IPS-18a (cell line): ENCODE measurements around the gene BCL7B.
"Not testable (repeated sequence)": the region's sequence is repeated elsewhere in the genome, so short reads cannot be mapped to it uniquely, and the experiment has no call there.

Experiments
- H3K27ac ChIP-seq: one replicate; pipeline ENCODE4 v1.5.1; 2013; ENCODE audit warnings: low read length
- H3K27me3 ChIP-seq: one replicate; pipeline ENCODE4 v1.6.1; 2013; ENCODE audit warnings: mild to moderate bottlenecking, low read length; ENCODE audit not compliant: control insufficient read depth, insufficient read depth
- H3K36me3 ChIP-seq: one replicate; pipeline ENCODE4 v1.6.1; 2013; ENCODE audit warnings: low read depth, low read length; ENCODE audit not compliant: control insufficient read depth
- H3K4me1 ChIP-seq: one replicate; pipeline ENCODE4 v1.6.1; 2013; ENCODE audit warnings: low read depth, low read length; ENCODE audit not compliant: control insufficient read depth
- H3K4me3 ChIP-seq: one replicate; pipeline ENCODE4 v1.5.1; 2013; ENCODE audit warnings: low read length
- H3K9ac ChIP-seq: one replicate; pipeline ENCODE4 v1.6.1; 2013; ENCODE audit warnings: mild to moderate bottlenecking, low read length, moderate library complexity
- H3K9me3 ChIP-seq: one replicate; pipeline ENCODE4 v1.6.1; 2013; ENCODE audit warnings: low read depth, low read length; ENCODE audit not compliant: control insufficient read depth

Gene BCL7B

GRCh38 chr7:73586911-73587310, 29.4 kb upstream of the BCL7B start:
- Histone ChIP-seq H3K9me3 (no peaks in the 10 kb centered on the region), H3K27me3 (peaks cover 42% of the 10 kb centered on the region), H3K27ac (no peak overlapping the region)

GRCh38 chr7:73585196-73585595, 27.7 kb upstream of the BCL7B start:
- Histone ChIP-seq H3K9ac (no peak overlapping the region), H3K9me3 (no peaks in the 10 kb centered on the region)

More at GRCh38 chr7:73586911-73587310, 29.4 kb upstream of the BCL7B start:
- no peak overlapping the region for H3K4me3 ChIP-seq
- H3K9ac ChIP-seq: no peak overlapping the region
- H3K4me1 ChIP-seq: no peaks in the 10 kb centered on the region
- no peaks in the 10 kb centered on the region for H3K36me3 ChIP-seq

GRCh38 chr7:73582664-73583202, 25.2 kb upstream of the BCL7B start:
- Histone ChIP-seq H3K4me3 (no peak overlapping the region), H3K9ac (no peak overlapping the region), H3K27me3 (peaks cover 47% of the 10 kb centered on the region), H3K36me3 (no peaks in the 10 kb centered on the region), H3K9me3 (no peaks in the 10 kb centered on the region), H3K27ac (no peak overlapping the region), H3K4me1 (no peaks in the 10 kb centered on the region)

More at GRCh38 chr7:73585196-73585595, 27.7 kb upstream of the BCL7B start:
- Histone ChIP-seq H3K27ac (no peak overlapping the region), H3K27me3 (peaks cover 47% of the 10 kb centered on the region), H3K4me1 (no peaks in the 10 kb centered on the region), H3K4me3 (no peak overlapping the region), H3K36me3 (no peaks in the 10 kb centered on the region)

GRCh38 chr7:73581006-73581405, 23.5 kb upstream of the BCL7B start:
- not testable (repeated sequence) for H3K9me3 ChIP-seq, H3K4me1 ChIP-seq, H3K9ac ChIP-seq, H3K4me3 ChIP-seq, H3K27ac ChIP-seq, H3K36me3 ChIP-seq
- peaks cover 40% of the 10 kb centered on the region for H3K27me3 ChIP-seq

GRCh38 chr7:73578342-73579128, 21.0 kb upstream of the BCL7B start, which contains the start of gene TBL2:
TSS of gene TBL2 (minus strand) at chr7:73578579. CDS start at chr7:73578549, 30 bp downstream.
- Histone ChIP-seq H3K9ac (peak within 1 kb of the TSS; percentile 87), H3K36me3 (peaks cover 10% of the 10 kb centered on the region), H3K9me3 (no peaks in the 10 kb centered on the region), H3K27ac (no peak within 1 kb of the TSS), H3K27me3 (peaks cover 25% of the 10 kb centered on the region), H3K4me1 (no peaks in the 10 kb centered on the region), H3K4me3 (peak within 1 kb of the TSS; percentile 89)

- Histone ChIP-seq H3K36me3 (peaks cover 18% of the 10 kb centered on the region), H3K9me3 (no peaks in the 10 kb centered on the region), H3K27me3 (peaks cover 18% of the 10 kb centered on the region), H3K4me3 (peak overlapping the region; percentile 89), H3K4me1 (no peaks in the 10 kb centered on the region), H3K9ac (peak overlapping the region; percentile 87), H3K27ac (no peak overlapping the region)
Observed at GRCh38 chr7:73577627-73578341, 20.3 kb upstream of the BCL7B start.

GRCh38 chr7:73573791-73574190, 16.3 kb upstream of the BCL7B start:
- H3K9ac ChIP-seq: no peak overlapping the region
- H3K36me3 ChIP-seq: peaks cover 48% of the 10 kb centered on the region
- no peaks in the 10 kb centered on the region for H3K4me1 ChIP-seq
- H3K27ac ChIP-seq: no peak overlapping the region
- peaks cover 6% of the 10 kb centered on the region for H3K27me3 ChIP-seq
- H3K9me3 ChIP-seq: no peaks in the 10 kb centered on the region
- no peak overlapping the region for H3K4me3 ChIP-seq

GRCh38 chr7:73573276-73573675, 15.8 kb upstream of the BCL7B start:
- Histone ChIP-seq H3K4me1 (no peaks in the 10 kb centered on the region), H3K27me3 (peaks cover 6% of the 10 kb centered on the region), H3K27ac (no peak overlapping the region), H3K36me3 (peaks cover 48% of the 10 kb centered on the region), H3K9ac (no peak overlapping the region), H3K9me3 (no peaks in the 10 kb centered on the region), H3K4me3 (no peak overlapping the region)

GRCh38 chr7:73572767-73573186, 15.3 kb upstream of the BCL7B start:
- Histone ChIP-seq H3K4me1 (no peaks in the 10 kb centered on the region), H3K27me3 (peaks cover 4% of the 10 kb centered on the region), H3K9me3 (no peaks in the 10 kb centered on the region), H3K36me3 (peaks cover 48% of the 10 kb centered on the region), H3K27ac (no peak overlapping the region), H3K4me3 (no peak overlapping the region), H3K9ac (no peak overlapping the region)

GRCh38 chr7:73570977-73571376, 13.5 kb upstream of the BCL7B start:
- Histone ChIP-seq H3K27me3 (no peaks in the 10 kb centered on the region), H3K9me3 (no peaks in the 10 kb centered on the region), H3K9ac (no peak overlapping the region), H3K36me3 (peaks cover 48% of the 10 kb centered on the region), H3K27ac (no peak overlapping the region), H3K4me1 (no peaks in the 10 kb centered on the region), H3K4me3 (no peak overlapping the region)

GRCh38 chr7:73570521-73570920, 13.0 kb upstream of the BCL7B start:
- Histone ChIP-seq H3K4me1 (no peaks in the 10 kb centered on the region), H3K4me3 (no peak overlapping the region), H3K36me3 (peaks cover 48% of the 10 kb centered on the region), H3K27me3 (no peaks in the 10 kb centered on the region), H3K27ac (no peak overlapping the region), H3K9me3 (no peaks in the 10 kb centered on the region), H3K9ac (no peak overlapping the region)
